HCT116 (cell line): ENCODE data around the gene ENDOD1.

Experiments
- CTCF ChIP-seq, 3 experiments: fragments of 200-600 bp in 1 of 3; sonication (generic) in 1 of 3; IDR thresholded peaks in 2 of 3; conservative IDR thresholded peaks in 1 of 3; 2 replicates each; pipeline ENCODE4 v1.5.1; 2012 to 2017; ENCODE audit warnings: low read depth in 2 of 3, low read length in 2 of 3, antibody characterized with exemption in 1 of 3, borderline replicate concordance in 1 of 3, control low read depth in 1 of 3, mild to moderate bottlenecking in 1 of 3, mixed read lengths in 1 of 3, mixed run types in 1 of 3, moderate library complexity in 1 of 3; ENCODE audit not compliant: insufficient read depth in 1 of 3
- ELF1 ChIP-seq: IDR thresholded peaks from 2 replicates; pipeline ENCODE4 v1.6.1; 2012; ENCODE audit warnings: low read depth, borderline replicate concordance
- FOSL1 ChIP-seq: IDR thresholded peaks from 2 replicates; pipeline ENCODE4 v1.6.1; 2012; ENCODE audit warnings: low read depth
- MAX ChIP-seq: IDR thresholded peaks from 2 replicates; pipeline ENCODE4 v1.6.1; 2012
- POLR2A ChIP-seq: IDR thresholded peaks from 2 replicates; pipeline ENCODE4 v1.7.0; 2011; ENCODE audit warnings: borderline replicate concordance; ENCODE audit not compliant: insufficient read depth, insufficient read length; ENCODE audit errors: extremely low read depth
- RAD21 ChIP-seq: IDR thresholded peaks from 2 replicates; pipeline ENCODE4 v1.6.1; 2012; ENCODE audit warnings: low read depth, mild to moderate bottlenecking
- REST ChIP-seq: IDR thresholded peaks from 2 replicates; pipeline ENCODE4 v1.6.1; 2012; ENCODE audit warnings: low read depth
- ZBTB33 ChIP-seq: IDR thresholded peaks from 2 replicates; pipeline ENCODE4 v1.6.1; 2011; ENCODE audit warnings: mild to moderate bottlenecking, low read length, moderate library complexity; ENCODE audit not compliant: insufficient replicate concordance; ENCODE audit errors: extremely low read depth

GRCh38 chr11:95065336-95065735 lies 24.3 kb upstream of the ENDOD1 start:
- no peak for TF ChIP-seq CTCF (IDR thresholded peaks at IDR 0.05 in 2 of 3, conservative IDR thresholded peaks at IDR 0.05 in 1 of 3; ENCODE audit: borderline replicate concordance in 1 of 3, insufficient read depth in 1 of 3, low read depth in 2 of 3, low read length in 2 of 3)
- TF ChIP-seq FOSL1: no peak
- no peak for TF ChIP-seq MAX
- no peak for TF ChIP-seq REST
- no peak for TF ChIP-seq POLR2A
- no peak for TF ChIP-seq ELF1
- TF ChIP-seq ZBTB33: no peak
- no peak for TF ChIP-seq RAD21
